Measurements from ENCODE around the gene RPP21.
"Not testable (repeated sequence)": the region's sequence is repeated elsewhere in the genome, so short reads cannot be mapped to it uniquely, and the experiment has no call there.

Gene RPP21

DNA sequence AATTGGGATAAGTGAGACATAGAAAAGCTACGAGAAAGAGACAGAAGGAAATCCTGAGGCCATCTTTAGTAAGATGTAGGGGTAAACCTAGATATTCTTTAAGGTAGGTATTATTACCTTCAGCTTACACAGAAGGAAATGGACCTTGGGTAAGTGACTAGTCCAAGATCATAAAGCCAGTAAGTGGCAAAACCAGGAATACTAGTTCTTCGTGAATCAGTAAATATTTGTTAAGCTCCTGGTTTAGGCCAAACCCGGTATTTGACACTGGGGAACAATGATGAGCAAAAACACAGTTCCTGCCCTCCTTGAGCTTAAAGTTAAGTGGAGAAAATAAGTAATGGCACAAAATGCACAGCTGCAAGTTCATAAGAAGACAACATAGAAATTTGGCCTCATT is 13.0 kb upstream of the RPP21 start:
- no peak for DNase-seq

- no peak for DNase-seq
These were observed 10.7 kb upstream of the RPP21 start for GRCh38 chr6:30334075-30334783.

DNA sequence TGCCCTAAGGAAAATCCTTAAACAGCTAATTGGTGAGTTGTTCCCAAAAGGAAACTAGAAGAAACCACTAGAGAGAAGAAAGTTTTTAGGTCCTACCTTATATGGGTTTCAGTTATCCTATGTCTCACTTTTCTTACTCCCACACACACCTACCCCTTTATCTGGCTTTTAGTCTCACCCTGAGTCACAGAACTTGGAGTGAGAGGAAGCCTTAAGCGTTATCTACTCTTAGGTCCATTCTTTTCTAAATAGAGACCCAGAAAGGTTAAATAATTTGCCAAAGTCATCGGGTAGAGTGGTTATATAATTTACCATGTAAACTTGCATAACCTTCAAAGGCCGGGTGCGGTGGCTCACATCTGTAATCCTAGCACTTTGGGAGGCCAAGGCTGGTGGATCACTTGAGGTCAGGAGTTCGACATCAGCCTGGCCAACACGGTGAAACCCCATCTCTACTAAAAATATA is 4.3 kb upstream of the RPP21 start:
- DNase-seq: no peak

- DNase-seq: no peak
These were observed 3.7 kb upstream of the RPP21 start for GRCh38 chr6:30341218-30341617.

DNA sequence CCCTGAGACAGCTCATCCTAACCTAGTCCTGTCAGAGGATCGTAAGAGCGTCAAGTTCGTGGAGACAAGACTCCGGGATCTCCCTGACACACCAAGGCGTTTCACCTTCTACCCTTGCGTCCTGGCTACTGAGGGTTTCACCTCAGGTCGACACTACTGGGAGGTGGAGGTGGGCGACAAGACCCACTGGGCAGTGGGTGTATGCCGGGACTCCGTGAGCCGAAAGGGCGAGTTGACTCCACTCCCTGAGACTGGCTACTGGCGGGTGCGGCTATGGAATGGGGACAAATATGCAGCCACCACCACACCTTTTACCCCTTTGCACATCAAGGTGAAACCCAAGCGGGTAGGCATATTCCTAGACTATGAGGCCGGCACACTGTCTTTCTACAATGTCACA is 3.2 kb upstream of the RPP21 start:
- DNase-seq: no peak

GRCh38 chr6:30344191-30344867 is 627 bp upstream of the RPP21 start:
- DNase-seq: no peak

GRCh38 chr6:30345852-30346251 is 896 bp downstream of the RPP21 start:
- DNase-seq: no peak

DNA sequence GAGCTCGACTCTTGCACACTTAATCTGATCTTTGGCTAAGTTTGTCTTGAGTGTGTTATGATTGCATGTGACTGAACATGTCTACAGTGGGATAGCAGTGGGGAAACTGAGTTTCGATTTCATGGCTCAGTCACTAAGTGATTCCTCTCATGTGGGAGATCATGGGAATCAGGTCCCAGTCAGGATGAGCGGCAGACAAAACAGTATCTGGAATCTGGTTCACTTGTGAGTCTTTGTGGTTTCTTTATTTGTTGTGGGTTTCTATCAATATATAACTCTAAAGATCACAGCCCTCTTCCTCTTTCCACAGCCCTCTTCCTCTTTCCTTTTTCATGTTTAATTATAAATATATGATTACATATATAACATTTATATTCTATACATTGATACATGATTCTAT is 4.0 kb downstream of the RPP21 start:
- DNase-seq: no peak

GRCh38 chr6:30349421-30350177 is 4.6 kb downstream of the RPP21 start:
- DNase-seq: no peak

- DNase-seq: no peak
These were observed 5.6 kb downstream of the RPP21 start for GRCh38 chr6:30350524-30350923.

GRCh38 chr6:30352550-30352949 is 7.6 kb downstream of the RPP21 start:
- no peak for DNase-seq

DNA sequence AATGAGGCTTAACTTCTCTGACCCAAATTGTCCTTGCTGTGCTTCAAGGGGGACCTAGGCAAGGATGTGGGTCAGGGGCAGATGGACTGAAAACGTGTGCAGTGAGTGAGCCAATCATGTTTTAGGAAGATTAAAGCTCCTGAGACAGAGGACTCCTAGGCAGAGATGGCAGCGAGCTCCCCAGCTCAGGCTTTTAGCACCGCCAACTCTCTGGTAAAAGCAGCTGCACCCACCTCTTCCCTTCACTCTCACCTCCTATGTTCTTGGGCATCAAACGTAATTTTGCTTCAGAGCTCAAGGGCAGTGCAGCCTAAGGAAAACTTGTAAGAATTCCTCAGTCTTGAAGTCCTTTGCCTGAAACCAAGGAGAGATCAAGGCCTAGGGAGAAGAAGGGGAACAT is 10.3 kb downstream of the RPP21 start:
- DNase-seq: no peak

- DNase-seq: no peak
These were observed 11.6 kb downstream of the RPP21 start for GRCh38 chr6:30356536-30356935.

DNA sequence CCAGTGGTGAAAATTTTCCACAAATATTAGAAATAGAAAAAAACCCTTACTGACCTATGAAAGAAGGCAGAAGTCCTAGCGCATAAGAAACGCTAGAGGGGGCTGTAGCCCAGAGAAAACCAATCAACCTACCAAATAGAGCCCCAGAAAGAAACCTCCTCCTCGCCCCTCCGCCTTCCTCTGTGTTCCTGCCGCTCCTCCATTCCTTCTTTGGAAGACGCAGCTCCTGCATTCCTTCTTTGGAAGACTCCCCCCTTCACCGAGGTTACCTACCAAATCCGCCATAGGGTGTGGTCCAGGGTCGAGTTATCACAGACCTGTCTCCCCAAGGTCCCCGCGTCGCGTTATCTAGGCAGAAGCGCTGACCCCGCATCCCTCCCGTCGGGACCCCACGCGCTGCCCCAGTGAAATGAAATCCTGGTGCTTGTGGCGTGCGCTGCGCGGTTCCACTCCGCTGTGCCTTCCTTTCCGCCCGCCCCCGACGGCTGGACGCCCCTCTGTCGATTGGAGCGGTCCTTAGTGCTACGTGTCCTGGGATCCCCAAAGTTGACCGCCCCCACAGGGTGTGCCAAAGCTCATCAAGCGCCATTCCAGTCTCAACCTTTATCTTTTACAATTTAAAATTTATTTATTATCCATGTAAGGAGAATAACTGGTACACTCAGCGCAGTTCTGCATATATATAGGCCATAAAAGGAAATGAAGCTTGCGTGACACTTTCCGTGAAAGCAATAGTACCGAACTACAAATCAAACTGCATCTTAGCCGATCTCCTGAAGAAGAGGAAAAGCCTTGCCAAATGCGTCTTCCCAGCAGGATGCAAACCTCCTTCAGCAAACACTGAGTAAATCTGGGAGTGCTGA is 13.0 kb downstream of the RPP21 start:
- DNase-seq: peak; percentile 15

DNA sequence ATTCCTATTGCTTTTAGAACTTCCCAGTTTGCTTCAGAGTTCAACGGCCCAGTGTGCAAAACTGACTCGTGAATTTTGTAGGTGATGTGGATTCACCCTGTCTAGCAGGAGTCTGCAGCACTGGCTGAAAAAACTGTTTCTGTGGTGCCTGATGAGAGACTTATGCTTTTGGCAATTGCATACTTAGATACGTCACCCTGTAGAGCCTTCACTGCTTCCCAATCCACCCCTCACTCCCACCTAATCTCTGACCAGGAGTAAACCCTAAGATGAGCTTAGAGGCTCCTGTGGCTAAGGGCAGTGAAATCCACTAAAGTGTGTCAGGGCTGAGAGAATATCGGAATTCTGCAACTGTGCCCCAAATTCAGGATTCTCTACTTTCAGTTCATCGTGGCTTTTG is 14.3 kb downstream of the RPP21 start:
- no peak for DNase-seq

- no peak for DNase-seq
These were observed 15.2 kb downstream of the RPP21 start for GRCh38 chr6:30360139-30360538.

GRCh38 chr6:30361661-30362060 is 16.7 kb downstream of the RPP21 start:
- no peak for DNase-seq

DNA sequence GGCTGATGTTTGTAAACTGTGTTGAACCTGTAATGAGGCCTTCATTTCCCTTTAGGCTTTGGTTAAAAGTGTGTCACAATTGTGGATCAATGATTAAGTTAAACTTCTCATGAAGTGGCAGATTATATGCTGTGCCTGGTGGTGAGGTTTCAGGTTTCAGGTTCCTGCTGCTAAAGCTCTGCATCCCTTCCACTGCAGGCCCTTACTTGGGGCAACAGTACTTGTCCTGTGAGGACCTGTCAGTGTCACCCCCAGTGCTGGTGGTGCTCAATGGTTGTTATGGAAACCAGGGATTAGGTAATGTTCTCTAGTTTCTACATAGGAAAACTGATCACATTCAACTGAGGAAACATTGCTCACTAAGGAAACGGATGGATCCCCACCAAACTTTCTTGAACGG is 18.5 kb downstream of the RPP21 start:
- no peak for DNase-seq

DNA sequence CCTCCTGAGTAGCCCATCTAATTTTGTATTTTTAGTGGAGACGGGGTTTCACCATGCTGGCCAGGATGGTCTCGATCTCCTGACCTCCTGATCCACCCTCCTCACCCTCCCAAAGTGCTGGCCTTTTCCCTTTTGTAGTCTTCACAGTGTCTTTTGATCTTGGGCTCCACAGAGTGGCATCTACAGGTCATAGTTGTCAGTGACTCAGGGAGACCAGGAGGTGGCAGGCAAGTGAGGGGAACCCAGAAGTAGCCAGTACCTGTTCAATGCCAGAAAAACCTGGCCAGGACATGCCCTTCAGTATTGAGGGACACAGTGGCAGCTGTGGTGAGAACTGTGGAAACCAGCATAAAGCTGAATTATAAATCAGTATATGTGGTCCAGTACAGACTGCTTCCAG is 19.6 kb downstream of the RPP21 start:
- DNase-seq: no peak

DNA sequence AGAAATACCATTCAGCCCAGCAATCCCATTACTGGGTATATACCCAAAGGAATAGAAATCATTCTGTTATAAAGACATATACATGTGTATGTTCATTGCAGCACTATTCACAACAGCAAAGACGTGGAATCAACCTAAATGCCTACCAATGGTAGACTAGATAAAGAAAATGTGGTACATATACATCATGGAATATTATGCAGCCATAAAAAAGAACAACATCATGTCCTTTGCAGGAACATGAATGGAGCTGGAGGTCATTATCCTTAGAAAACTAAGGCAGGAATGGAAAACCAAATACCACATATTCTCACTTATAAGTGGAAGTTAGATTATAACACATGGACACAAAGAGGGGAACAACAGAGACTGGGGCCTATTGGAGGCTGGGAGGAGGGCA is 24.3 kb downstream of the RPP21 start:
- DNase-seq: not testable (repeated sequence)

GRCh38 chr6:30378290-30378937 is 33.5 kb downstream of the RPP21 start:
- no peak for DNase-seq

DNA sequence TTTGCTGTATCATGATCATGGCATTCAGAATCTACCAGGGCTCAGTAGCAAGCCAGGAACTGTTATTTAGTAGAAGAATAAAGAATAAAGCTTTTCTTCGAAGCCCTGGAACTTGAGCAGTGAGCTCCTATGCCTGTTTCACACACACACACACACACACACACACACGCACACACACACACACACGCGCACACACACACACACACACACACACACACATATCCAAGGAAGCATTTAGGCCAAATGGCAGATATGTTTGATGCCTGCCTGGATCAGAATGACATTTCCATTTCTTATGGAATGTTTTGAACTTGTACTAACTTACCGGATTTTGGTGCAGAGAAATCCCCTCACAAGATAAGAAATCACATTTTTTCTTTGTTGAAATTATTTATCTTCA is 35.5 kb downstream of the RPP21 start:
- no peak for DNase-seq

DNA sequence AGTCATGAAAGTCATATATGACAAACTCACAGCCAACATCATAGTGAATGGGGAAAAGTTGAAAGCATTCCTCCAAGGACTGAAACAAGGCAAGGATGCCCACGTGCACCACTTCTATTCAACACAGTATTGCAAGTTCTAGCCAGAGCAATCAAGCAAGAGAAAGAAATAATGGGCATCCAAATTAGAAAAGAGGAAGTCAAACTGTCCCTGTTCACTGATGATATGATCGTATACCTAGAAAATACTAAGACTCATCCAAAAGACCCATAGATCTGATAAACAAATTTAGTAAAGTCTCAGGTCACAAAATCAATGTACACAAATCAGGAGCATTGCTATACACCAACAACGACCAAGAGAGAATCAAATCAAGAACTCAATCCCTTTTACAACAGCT is 41.2 kb downstream of the RPP21 start:
- DNase-seq: no peak

All from DMS 273 treated with DMSO at 0.1 percent for 48 hours (cell line).